NCI-H2227 treated with DMSO at 0.1 percent for 48 hours (cell line): Measurements from ENCODE around the gene NPLOC4.

Source experiments
- DNase-seq: peaks from one replicate; lab custom pipeline; 2025; lab: John Stamatoyannopoulos, UW

The NPLOC4 gene

GRCh38 chr17:81583589-81584342 lies 53.1 kb downstream of the NPLOC4 start:
- no peak for DNase-seq

DNA sequence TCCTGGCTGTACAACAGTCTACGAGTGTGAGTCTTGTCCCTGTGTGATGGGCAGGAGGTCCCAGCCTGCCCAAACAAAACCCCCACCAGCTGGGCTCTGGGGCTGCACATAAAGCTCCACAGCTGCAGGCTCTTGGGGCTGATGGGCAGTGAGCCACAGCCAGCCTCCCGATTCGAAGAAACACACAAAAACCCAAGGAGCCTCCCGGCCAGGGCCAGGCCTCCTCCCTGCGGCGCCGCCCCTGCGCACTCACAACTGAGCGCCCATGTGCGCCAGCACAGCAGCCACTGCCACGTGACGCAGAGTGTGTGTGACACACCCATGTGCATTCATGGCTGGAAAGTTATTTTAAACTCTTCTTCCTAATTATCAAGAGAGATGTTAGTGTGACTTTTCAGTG lies 54.2 kb downstream of the NPLOC4 start:
- no peak for DNase-seq

- DNase-seq: no peak
Observed at GRCh38 chr17:81582341-81582740, 54.6 kb downstream of the NPLOC4 start.

DNA sequence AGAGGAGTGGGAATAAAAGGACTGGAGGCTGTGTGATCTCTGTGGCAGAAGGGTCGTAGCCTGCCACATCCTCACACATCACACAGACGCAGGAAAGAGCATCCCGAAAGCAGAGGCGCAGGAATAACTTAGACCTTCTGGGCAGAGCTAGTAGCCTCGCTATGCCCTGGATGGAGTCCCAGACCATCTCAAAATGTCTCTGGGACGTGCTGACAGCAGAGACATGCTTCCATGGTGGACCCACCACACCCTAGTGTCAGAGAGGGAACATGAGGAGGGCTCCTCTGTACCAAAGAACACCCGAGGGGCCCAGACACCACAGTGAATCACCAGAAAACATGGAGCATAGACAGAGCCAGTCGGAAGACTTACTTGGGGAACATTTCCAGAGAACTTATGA lies 55.2 kb downstream of the NPLOC4 start:
- no peak for DNase-seq

DNA sequence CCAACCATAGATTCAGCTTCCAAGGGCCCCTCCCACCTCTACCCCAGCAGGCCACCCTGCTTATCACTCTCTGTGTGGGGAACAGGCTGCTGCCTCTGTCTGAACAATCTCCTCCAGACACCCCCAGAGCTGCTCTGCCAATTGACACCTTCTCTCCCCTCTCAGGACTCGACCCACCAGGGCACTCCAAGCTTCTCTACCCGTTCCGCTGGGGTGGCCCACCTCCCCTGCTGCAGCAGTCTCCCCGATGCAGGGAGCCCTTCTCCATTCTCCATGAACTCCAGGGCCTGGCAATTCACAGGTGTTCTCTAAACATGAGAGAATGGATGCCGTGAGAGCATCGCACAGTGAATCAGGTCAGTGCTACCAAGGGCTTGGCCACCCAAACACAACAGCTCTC lies 56.4 kb downstream of the NPLOC4 start:
- no peak for DNase-seq

- no peak for DNase-seq
Observed at GRCh38 chr17:81579821-81580321, 57.0 kb downstream of the NPLOC4 start.

DNA sequence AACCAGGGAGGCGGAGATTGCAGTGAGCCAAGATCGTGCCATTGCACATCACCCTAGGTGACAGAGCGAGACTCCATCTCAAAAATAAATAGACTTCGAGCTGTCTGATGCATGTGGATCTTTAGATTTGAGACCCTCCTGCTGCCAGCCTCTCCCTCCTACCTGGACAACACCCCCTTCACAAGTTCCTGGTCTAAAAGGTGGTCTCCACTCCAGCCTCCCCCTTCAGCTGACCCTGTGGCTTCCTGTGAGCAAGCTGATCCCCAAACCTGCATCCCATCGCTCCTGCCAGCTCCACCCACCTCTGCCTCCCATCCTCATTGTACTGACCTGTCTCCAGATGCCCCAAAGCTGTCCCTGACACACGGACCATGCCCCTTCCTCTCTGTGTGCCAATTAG lies 57.6 kb downstream of the NPLOC4 start:
- DNase-seq: no peak

DNA sequence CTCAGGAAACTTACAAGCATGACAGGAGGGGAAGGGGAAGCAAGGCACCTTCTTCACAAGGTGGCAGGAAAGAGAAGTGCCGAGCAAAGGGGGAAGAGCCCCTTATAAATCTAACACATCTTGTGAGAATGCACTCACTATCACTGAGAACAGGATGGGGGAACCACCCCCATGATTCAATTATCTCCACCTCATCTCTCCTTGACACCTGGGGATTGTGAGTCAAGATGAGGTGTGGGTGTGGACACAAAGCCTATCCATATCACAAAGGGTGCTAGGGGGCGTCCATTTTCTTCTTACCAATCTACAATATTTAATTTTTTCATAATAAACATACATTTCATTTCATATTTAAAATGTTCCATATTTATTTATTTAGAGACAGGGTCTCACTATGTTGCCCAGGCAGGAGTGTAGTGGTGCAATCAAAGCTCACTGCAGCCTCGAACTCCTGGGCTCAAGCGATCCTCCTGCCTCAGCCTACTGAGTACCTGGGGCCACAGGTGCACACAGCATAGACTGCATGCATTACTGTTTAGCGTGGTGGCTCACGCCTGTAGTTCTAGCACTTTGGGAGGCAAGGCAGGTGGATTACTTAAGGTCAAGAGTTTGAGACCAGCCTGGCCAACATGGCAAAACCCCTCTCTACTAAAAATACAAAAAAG lies 58.2 kb downstream of the NPLOC4 start:
- DNase-seq: no peak

- no peak for DNase-seq
Observed at GRCh38 chr17:81578038-81578441, 58.9 kb downstream of the NPLOC4 start.

- no peak for DNase-seq
Observed at GRCh38 chr17:81577278-81578000, 59.5 kb downstream of the NPLOC4 start.

- peak; percentile 44 for DNase-seq
Observed at GRCh38 chr17:81576621-81577277, 60.2 kb downstream of the NPLOC4 start.

DNA sequence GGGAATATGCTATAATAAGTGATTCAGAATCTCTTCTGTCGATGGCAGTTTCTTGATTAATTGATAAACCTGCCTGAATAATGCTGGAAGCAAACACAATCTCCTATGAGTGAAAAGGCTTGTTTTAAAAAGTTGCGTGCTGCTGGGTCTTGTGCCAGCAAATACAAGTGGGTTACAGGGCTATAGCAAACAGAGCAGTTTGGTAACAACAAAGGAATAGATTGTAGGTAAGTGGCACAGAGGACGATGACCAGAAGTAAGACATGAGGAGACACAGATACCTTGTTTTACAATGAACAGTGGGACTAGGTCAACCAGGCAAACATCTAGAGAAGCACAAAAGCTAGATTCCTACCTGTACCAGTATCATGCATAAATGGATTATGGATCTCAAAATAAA lies 61.1 kb downstream of the NPLOC4 start:
- no peak for DNase-seq

GRCh38 chr17:81574643-81574956 lies 62.3 kb downstream of the NPLOC4 start:
- DNase-seq: no peak

DNA sequence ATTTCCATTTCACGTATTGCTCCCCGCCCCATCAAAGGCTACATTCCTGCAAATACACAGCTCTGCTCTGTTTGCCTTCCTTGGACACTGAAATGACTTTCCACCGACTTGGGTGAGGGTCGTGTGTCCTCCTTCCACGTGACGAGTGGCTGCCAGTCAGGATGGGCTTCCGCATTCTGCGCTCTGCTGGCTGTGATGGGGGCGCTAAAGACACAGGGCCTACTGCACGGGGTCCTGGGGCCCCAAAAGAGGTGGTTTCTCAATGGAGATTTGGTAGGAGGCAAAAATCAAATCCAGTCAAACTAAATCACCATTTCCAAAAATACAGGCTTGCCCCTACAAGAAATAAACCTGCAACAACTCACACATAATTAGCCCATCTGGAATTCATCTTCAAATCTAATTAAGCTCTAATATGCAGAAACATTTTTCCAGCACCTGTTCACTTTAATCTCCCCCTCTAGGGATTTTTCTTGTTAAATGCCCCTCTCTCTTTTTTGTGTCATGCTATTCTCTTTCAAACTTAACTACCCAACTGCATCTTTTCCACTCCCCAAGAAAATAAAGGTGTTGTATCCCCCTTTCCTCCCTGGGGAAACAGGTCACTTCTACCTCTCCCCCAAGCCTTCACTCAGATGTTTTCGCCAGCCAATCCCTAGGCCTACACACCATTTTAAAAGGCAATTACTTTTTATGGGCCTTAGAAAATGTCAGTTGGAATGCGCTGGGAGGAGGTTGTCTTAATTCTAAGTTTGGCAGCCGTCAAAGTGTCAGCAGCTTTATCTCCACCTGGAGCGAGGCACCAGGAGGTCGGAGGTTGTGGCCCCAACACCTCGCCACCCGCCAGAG lies 62.9 kb downstream of the NPLOC4 start:
- DNase-seq: no peak

DNA sequence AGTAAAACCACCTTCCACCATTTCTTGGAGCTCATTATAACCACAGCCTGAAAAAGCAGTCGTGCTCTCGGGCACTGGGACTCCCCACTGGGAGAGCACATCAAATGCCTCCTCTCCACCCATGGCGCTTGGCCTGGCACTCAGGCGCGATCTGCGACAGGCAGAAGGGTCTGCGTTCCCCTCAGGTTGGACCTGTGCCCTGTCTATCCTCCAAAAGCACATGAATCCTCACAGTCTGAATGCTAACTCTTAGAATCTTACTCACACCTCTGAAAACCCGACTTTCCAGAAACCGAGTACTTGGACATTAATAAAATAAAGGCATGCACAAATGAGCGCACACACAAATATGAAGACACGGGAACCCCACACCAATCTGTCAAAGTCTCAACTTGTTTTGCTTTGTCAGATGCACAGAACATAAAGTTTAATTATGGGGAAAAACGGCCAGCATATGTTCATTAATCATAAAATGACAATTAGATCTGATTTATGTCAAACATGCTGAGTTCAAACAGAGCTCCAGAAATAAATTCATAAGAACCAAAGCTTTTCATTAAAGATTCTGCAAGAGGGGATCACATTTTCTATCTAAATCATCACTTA lies 64.2 kb downstream of the NPLOC4 start:
- DNase-seq: no peak

- no peak for DNase-seq
Observed at GRCh38 chr17:81570964-81571363, 65.9 kb downstream of the NPLOC4 start.

DNA sequence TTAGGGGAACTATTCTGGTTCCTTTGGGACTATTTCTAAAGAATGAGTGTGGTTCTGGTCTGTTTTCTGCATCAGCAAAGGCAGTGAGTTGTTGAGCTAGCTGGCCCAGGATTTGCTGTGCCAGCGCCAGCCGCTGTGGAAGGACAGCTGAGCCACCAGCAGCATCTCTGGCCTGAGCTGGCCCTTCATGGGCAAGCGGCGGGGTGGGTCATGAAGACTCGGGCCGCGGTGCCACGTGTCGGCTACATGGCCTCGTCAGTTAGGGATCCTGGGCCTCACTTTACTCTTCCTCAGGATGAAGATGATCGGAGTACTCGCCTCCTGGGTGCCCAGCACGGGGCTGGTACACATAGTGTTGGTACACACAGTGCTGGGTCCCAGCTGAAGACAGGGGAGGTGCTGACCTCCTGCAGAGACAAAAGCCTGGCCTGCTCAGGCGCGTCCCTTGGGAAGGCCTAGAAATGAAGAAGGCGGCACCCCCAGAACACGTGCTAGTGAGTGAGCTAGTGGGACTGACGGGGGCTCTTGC lies 66.9 kb downstream of the NPLOC4 start:
- DNase-seq: no peak

GRCh38 chr17:81568416-81568815 lies 68.5 kb downstream of the NPLOC4 start:
- DNase-seq: no peak

- no peak for DNase-seq
Observed at GRCh38 chr17:81567191-81567590, 69.7 kb downstream of the NPLOC4 start.

DNA sequence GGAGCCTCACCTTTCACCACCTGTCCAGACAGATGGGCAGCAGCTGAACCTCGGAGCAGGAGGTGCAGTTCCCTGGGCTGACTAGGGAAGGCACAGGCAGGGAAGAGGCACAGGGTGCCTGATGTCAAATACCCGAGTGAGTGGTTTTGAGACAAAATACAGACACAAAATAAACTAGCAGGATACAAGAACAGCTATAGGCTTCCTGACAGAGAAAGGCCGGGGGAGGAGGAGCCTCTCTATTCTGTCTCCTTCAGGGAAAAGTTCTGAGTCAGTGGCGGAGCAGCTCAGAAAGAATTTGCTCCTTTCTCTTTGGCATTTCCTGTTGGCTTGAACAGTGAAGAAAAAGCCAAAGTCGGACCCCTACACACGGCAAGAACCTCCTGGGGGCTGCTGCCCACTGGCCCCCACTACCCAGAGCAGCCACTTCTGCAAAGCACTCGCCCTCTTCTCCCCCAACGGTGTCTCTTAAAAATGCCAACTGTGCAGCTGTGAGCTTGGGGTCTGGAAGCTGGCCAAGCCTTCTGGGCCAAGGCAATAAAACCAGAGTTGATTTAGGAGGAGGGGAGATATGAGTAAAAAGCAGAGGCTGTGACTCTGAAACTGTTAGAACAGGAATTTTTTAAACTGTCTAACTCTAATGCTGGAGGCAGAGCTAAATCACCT lies 70.3 kb downstream of the NPLOC4 start:
- DNase-seq: peak; percentile 17
